GM21528 (cell line): Measurements from ENCODE around the gene TENT5C.
A peak's percentile ranks its signal among the peaks of the same experiment; 100 is the strongest.

Source experiments
- ATAC-seq: cut with Tn5 transposase; IDR thresholded peaks from one replicate; pipeline ENCODE4 v1.9.1; 2021; ENCODE audit warnings: mild to moderate bottlenecking, moderate library complexity; ENCODE audit not compliant: unreplicated experiment, low FRiP score

Gene TENT5C

GRCh38 chr1:117632269-117633067 lies 26.6 kb downstream of the TENT5C start:
- peak; percentile 58 for ATAC-seq

- no peak for ATAC-seq
Observed at GRCh38 chr1:117633068-117633345, 27.2 kb downstream of the TENT5C start.

- ATAC-seq = no peak
Observed at GRCh38 chr1:117633423-117633822, 27.6 kb downstream of the TENT5C start.

- no peak for ATAC-seq
Observed at GRCh38 chr1:117633936-117634335, 28.1 kb downstream of the TENT5C start.

DNA sequence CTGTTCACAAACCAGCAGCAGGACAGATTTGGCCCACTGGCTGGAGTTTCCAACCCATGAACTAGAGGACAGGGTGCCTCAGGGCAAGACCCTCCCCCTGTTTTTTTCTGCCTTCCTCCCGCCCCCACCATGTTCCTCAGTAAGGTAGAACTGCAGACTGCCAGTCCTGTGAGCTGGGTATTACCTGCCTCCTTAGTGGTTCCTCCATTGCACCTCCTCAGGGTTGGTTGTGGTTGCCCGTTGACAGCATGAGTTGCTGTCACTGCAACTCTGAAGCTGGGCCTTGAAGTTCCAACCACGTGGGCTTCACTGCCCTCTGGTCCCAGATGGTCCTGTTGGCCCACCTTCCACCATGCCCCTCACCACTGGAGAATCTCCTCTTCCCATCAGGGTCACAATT lies 28.8 kb downstream of the TENT5C start:
- ATAC-seq = no peak

- ATAC-seq = no peak
Observed at GRCh38 chr1:117635805-117636204, 30.0 kb downstream of the TENT5C start.

GRCh38 chr1:117636637-117637425 lies 31.0 kb downstream of the TENT5C start:
- ATAC-seq = no peak

- no peak for ATAC-seq
Observed at GRCh38 chr1:117638141-117638540, 32.3 kb downstream of the TENT5C start.

DNA sequence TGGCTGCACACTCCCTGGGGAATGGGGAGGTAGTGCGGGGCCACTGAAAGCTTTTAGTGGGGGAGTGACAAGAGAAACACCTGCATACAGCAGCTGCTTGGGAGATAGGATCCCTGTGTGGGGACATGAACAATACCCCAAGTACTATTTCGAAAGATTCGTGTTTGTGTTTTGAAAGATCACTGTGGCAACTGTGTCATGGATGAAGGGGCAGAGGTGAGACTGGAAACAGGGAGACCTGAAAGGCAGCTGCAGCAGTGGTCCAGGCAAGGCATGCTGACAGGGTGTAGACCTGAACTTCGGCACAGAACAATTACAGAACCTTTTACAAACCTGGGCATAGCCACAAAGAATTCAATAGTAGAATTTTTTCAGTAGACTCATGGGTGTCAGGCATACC lies 32.9 kb downstream of the TENT5C start:
- no peak for ATAC-seq

DNA sequence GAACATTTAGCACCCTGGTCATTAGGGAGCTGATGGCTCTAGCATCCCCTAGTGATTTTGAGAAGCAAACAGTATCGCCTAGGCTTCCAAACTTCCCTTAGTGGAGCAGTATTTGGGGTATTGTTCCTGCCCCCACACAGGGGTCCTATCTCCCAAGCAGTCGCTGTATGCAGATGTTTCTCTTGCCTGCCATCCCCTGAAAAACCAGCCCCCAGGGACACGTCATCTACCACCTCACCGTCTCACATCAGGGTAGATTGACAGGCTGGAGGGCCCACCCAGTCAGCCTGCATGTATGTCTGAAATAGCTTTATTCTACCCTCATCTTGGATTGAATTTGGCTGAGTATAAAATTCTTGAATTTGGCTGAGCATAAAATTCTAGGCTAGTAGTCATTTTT lies 33.9 kb downstream of the TENT5C start:
- no peak for ATAC-seq

DNA sequence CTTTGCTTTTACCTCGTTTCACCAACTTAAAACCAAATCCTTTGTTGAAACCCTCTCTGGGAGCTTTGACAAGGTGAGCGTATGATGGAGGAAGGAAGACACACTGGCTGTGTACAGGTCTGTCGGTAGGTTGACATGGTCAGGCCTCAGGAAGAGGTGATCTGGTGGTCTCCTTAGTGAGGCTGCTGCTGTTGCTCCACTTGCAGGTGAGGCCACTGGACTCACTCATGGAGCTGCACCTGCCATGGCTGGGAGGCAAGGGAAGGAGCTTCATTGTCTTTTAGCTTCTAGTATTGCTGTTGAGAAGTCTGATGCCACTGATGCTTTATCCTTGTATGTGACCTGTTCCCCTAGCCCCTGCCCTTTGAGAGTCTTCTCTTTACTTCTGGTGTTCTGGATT lies 35.7 kb downstream of the TENT5C start:
- no peak for ATAC-seq

DNA sequence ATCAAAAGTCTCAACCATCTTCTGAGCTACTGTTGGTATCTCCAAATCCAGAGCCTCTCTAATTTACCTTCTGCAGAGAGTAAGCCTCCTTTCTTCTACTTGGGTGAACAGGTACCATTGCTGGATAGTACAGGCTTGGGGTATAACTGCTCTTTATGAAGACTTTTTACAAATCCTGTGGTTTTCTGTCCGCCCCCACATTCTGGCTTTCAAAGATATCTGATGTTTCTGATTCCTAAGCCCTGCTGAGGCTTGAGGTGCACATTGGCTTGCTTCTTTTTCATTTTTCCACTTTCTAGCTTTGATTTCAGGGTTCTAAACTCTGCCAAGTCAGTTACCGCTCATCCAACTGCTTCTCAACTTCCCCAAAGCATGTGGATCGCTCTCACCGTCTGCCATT lies 37.1 kb downstream of the TENT5C start:
- no peak for ATAC-seq

DNA sequence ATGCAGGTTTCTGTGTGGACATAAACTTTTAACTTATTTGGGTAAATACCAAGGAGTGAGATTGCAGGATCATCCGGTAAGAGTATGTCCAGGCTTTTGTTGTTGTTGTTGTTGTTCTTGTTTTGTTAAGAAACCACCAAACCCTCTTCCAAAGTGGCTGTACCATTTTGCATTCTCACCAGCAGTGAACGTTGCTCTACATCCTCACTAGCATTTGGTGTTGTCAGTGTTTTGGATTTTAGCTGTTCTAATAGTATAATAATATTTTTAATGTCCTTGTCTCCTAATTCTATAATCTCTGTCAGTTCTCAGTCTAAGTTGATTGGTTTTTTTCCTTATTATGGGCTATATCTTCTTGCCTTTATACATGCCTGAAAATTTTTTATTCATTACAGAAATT lies 37.8 kb downstream of the TENT5C start:
- no peak for ATAC-seq

GRCh38 chr1:117644696-117645311 lies 39.0 kb downstream of the TENT5C start:
- peak; percentile 76 for ATAC-seq

DNA sequence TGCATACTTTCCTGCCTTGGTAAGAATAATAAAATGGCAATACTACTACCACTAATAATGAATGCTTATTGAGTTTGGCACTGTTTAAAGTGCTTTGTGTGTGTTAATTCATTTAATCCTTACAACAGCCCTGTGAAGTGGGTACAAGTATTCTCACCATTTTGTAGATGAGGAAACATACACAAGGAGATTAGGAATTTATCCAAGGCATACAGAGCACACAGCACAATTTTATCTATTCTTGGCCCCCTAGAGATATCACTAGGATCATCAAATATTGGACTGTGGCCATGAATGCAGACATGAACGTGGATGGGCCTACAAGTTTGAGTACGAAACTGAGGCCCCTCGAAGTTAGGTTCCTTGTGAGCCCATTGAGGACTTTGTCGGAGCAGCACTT lies 39.5 kb downstream of the TENT5C start:
- no peak for ATAC-seq

- no peak for ATAC-seq
Observed at GRCh38 chr1:117646007-117646811, 40.4 kb downstream of the TENT5C start.

- no peak for ATAC-seq
Observed at GRCh38 chr1:117646956-117647355, 41.1 kb downstream of the TENT5C start.

DNA sequence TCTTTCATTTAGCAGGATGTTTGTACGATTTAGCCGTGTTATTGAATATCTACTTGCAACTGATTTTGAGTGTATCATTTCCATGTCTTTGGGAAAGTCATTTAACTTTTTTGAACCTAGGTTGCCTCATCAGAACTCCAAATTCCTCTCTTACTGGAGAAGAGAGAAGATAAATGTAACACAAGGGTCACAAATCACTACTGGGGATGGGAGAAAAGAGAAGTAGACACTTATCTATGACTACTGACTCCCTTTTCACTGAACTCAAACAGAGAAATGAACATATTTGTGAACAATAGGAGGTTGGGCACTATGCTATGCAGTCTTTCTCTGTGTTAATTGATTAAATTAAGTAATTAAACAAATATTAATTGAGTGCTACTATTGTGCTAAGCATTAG lies 42.2 kb downstream of the TENT5C start:
- no peak for ATAC-seq

- ATAC-seq = no peak
Observed at GRCh38 chr1:117650840-117651568, 45.2 kb downstream of the TENT5C start.

DNA sequence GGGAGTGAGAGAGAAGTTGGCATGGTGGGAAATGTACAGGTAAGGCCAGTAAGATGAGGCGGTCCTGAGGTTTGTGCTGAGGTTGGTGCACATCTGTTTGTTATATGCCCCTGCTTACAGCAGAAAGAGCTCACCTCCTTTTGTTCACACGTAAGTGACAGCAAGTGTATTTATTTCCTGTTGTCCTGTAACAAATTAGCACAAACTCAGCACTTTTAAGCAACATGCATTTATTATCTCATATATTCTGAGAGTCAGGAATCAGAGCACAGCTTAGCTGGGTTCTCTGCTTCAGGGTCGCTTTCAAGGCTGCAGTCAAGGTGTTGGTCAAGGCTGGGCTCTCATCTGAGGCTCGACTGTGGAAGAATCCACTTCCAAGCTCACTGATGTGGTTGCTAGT lies 45.8 kb downstream of the TENT5C start:
- ATAC-seq = no peak
